Right renal cortex interstitium (tissue), 3 donors: Measurements from ENCODE around the gene KIAA2012. TPM values are rescaled to one million over a fixed set of nuclear protein-coding genes. Genes with fewer than 3 reads are reported as not detected.

Experiments used
- DNase-seq, 3 donors: peaks; one replicate each; pipeline ENCODE4 v3.0.0-alpha.2; 2013; ENCODE audit warnings: low read depth in 3 of 3, low spot score in 2 of 3
- polyA plus RNA-seq, 3 donors: library from polyadenylated mRNA; unstranded; fragments of 120-200 nt; gene quantifications; one replicate each; pipeline ENCODE4 v1.2.1, GENCODE V29; 2013; ENCODE audit not compliant: insufficient read length in 3 of 3

KIAA2012 gene
- under 1 TPM; 0.07 to 0.11 (median 0.10) TPM for polyA plus RNA-seq

GRCh38 chr2:202072737-202073401 is at the start of gene KIAA2012:
TSS of gene KIAA2012 (plus strand) at chr2:202073255. CDS start at chr2:202073628, 373 bp downstream.
- no peak for DNase-seq

- DNase-seq = no peak
Measured at GRCh38 chr2:202023904-202024266, 49.2 kb upstream of the KIAA2012 start.

- no peak for DNase-seq
Measured at GRCh38 chr2:202024871-202025270, 48.2 kb upstream of the KIAA2012 start.

- no peak for DNase-seq
Measured at GRCh38 chr2:202025816-202026215, 47.2 kb upstream of the KIAA2012 start.

GRCh38 chr2:202026507-202026906 is 46.5 kb upstream of the KIAA2012 start:
- no peak for DNase-seq

- no peak for DNase-seq
Measured at GRCh38 chr2:202030691-202031090, 42.4 kb upstream of the KIAA2012 start.

- no peak for DNase-seq
Measured at GRCh38 chr2:202031246-202031951, 41.7 kb upstream of the KIAA2012 start.

GRCh38 chr2:202032846-202033316 is 40.2 kb upstream of the KIAA2012 start:
- DNase-seq = peak in 1 of 3 donors; percentile 68

GRCh38 chr2:202033317-202034248 is 39.5 kb upstream of the KIAA2012 start, which contains the start of gene FZD7:
TSS of gene FZD7 (plus strand) at chr2:202033855. CDS start at chr2:202034648, 793 bp downstream.
- DNase-seq = peak; percentile 83 to 89 (median 86)

- DNase-seq = no peak
Measured at GRCh38 chr2:202034249-202035088, 38.6 kb upstream of the KIAA2012 start.

- no peak for DNase-seq
Measured at GRCh38 chr2:202035089-202035940, 37.7 kb upstream of the KIAA2012 start.

GRCh38 chr2:202035941-202036372 is 37.1 kb upstream of the KIAA2012 start:
- no peak for DNase-seq

GRCh38 chr2:202036601-202037037 is 36.4 kb upstream of the KIAA2012 start:
- no peak for DNase-seq

- no peak for DNase-seq
Measured at GRCh38 chr2:202037086-202037485, 36.0 kb upstream of the KIAA2012 start.

- DNase-seq = no peak
Measured at GRCh38 chr2:202038471-202039277, 34.4 kb upstream of the KIAA2012 start.

- no peak for DNase-seq
Measured at GRCh38 chr2:202039278-202040078, 33.6 kb upstream of the KIAA2012 start.
